Right lobe of liver (tissue), 4 donors: ENCODE measurements around the gene DTNB.

Source experiments
- POLR2A ChIP-seq: fragments of 450-650 bp; IDR thresholded peaks from one replicate; pipeline ENCODE4 v1.6.1; 2017; ENCODE audit warnings: antibody characterized with exemption, mild to moderate bottlenecking
- TF ChIP-seq, protein P1 (sequence below), 4 donors: fragments of 200-600 bp in 3 of 4; fragments of 450-650 bp in 1 of 4; IDR thresholded peaks; one replicate each; pipeline versions ENCODE4 v1.5.1 to v1.8.0; 2016 to 2022; ENCODE audit warnings: antibody characterized with exemption in 4 of 4, mild to moderate bottlenecking in 2 of 4
- donor health status: DM: no; HTN: no; CAD: no.
- donor health status: DM: no; HTN: no; CAD: no.
- donor health status: DM: no; HTN: yes; CAD: no.

DNA sequence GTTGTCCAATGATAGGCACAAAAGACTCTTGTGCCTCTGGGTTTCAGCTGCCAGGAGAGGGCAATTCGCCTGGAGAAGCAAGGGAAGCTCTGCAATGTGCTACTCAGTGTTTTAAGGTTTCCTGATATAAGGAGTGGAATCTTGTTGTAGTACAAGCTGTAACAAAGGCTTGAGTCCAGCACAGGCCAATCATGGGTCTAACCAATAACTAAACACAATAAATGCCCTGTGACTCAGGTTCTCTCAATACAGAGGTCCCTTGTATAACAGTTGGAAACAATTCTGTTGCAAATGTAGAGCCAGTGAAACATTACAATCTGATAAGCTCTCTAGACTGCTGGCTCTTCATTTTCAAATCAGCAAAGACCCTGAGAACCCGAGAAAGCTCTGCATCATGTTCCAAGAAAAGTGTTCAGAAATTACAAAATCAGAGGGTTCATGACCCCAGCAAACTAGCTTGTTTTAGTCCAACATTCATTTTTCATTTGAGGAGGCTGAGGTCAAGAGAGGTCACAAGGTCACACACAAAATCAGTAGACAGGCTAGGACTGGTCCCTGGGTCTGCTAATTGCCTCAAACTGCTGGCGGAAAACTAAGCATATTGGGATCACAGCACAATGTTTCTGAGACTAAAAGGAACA lies 272.7 kb downstream of the DTNB start:
- TF ChIP-seq POLR2A: no peak
- TF ChIP-seq, protein P1, sequence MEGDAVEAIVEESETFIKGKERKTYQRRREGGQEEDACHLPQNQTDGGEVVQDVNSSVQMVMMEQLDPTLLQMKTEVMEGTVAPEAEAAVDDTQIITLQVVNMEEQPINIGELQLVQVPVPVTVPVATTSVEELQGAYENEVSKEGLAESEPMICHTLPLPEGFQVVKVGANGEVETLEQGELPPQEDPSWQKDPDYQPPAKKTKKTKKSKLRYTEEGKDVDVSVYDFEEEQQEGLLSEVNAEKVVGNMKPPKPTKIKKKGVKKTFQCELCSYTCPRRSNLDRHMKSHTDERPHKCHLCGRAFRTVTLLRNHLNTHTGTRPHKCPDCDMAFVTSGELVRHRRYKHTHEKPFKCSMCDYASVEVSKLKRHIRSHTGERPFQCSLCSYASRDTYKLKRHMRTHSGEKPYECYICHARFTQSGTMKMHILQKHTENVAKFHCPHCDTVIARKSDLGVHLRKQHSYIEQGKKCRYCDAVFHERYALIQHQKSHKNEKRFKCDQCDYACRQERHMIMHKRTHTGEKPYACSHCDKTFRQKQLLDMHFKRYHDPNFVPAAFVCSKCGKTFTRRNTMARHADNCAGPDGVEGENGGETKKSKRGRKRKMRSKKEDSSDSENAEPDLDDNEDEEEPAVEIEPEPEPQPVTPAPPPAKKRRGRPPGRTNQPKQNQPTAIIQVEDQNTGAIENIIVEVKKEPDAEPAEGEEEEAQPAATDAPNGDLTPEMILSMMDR (IDR thresholded peaks at IDR 0.05): no peak
